GM13976 (cell line): ENCODE measurements around the gene BACE2.

Experiments used
- DNase-seq: peaks from one replicate; pipeline ENCODE4 v3.0.0; 2012; ENCODE audit warnings: low spot score
- CTCF ChIP-seq: IDR thresholded peaks from 2 replicates; pipeline ENCODE4 v1.5.1; 2012; ENCODE audit warnings: borderline replicate concordance, mild to moderate bottlenecking; ENCODE audit not compliant: insufficient read depth; ENCODE audit errors: extremely low read depth, missing control alignments, control extremely low read depth
- in situ Hi-C: fragments of 300-500 bp; cut with MboI; formaldehyde crosslinking; loops from one replicate; pipeline ENCODE4 v1.12.0; 2022; ENCODE audit warnings: low sequenced_read_pairs, mixed read lengths, inconsistent platforms; ENCODE audit not compliant: unreplicated experiment

The BACE2 gene

GRCh38 chr21:41245509-41246135 is 77.7 kb downstream of the BACE2 start:
- in situ Hi-C loops: no loop called here
- DNase-seq: no peak

GRCh38 chr21:41246808-41247207 is 78.8 kb downstream of the BACE2 start:
- no peak for DNase-seq
- no peak for TF ChIP-seq CTCF
- in situ Hi-C loops: no loop called here

More at GRCh38 chr21:41245509-41246135, 77.7 kb downstream of the BACE2 start:
- TF ChIP-seq CTCF: no peak

- no peak for DNase-seq
Measured at GRCh38 chr21:41247561-41248545, 79.9 kb downstream of the BACE2 start.

GRCh38 chr21:41249476-41249875 is 81.5 kb downstream of the BACE2 start:
- TF ChIP-seq CTCF: no peak
- no peak for DNase-seq
- in situ Hi-C loops: no loop called here

More at GRCh38 chr21:41247561-41248545, 79.9 kb downstream of the BACE2 start:
- in situ Hi-C loops: no loop called here
- no peak for TF ChIP-seq CTCF

- no peak for TF ChIP-seq CTCF
- no peak for DNase-seq
- in situ Hi-C loops: no loop called here
Measured at GRCh38 chr21:41250519-41250918, 82.6 kb downstream of the BACE2 start.

- no peak for DNase-seq
- in situ Hi-C loops: no loop called here
- no peak for TF ChIP-seq CTCF
Measured at GRCh38 chr21:41251961-41252642, 84.1 kb downstream of the BACE2 start.
